Mucosa of stomach (tissue), 1 donor: ENCODE data around the gene ELMO1.

ENCODE experiments used
- H3K27me3 ChIP-seq: one replicate; pipeline ENCODE4 v1.7.0; 2013; ENCODE audit warnings: mild to moderate bottlenecking, low read length; ENCODE audit not compliant: control insufficient read depth, insufficient read depth
- H3K36me3 ChIP-seq: one replicate; pipeline ENCODE4 v1.7.0; 2013; ENCODE audit warnings: low read length; ENCODE audit not compliant: control insufficient read depth, insufficient read depth
- H3K4me1 ChIP-seq: one replicate; pipeline ENCODE4 v1.7.0; 2013; ENCODE audit warnings: mild to moderate bottlenecking, low read length; ENCODE audit not compliant: control insufficient read depth, insufficient read depth
- H3K4me3 ChIP-seq: one replicate; pipeline ENCODE4 v1.7.0; 2013; ENCODE audit warnings: low read length
- H3K9ac ChIP-seq: one replicate; pipeline ENCODE4 v1.7.0; 2013; ENCODE audit warnings: mild to moderate bottlenecking, low read length, moderate library complexity
- H3K9me3 ChIP-seq: one replicate; pipeline ENCODE4 v1.7.0; 2013; ENCODE audit warnings: mild to moderate bottlenecking, low read length, moderate library complexity; ENCODE audit not compliant: control insufficient read depth
- donor health status: Pancreatic carcinoma.

Gene ELMO1

DNA sequence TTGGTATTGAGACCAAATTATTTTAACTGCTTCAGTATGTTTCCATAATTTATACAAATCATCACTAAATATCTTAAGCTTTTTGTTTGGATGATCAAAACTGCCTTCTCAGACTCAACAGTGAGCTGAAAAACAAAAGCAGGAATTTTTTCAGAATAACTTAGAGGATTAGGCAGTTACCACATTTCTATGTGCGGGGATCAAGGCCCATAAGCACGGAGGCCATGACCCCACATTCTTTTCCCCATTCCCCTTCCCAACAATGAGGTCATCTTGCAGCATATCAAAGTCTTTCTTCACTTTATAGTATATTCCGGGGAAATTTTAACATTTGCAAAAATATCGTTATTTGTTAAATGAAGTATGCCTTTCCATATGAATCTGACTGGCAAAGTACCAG lies 125.8 kb downstream of the ELMO1 start:
- Histone ChIP-seq H3K4me1 (no peaks in the 10 kb centered on the region), H3K9me3 (no peaks in the 10 kb centered on the region), H3K9ac (no peak overlapping the region), H3K4me3 (no peak overlapping the region), H3K36me3 (no peaks in the 10 kb centered on the region), H3K27me3 (no peaks in the 10 kb centered on the region)

GRCh38 chr7:37320848-37321468 lies 127.7 kb downstream of the ELMO1 start:
- H3K9ac ChIP-seq = no peak overlapping the region
- H3K27me3 ChIP-seq = no peaks in the 10 kb centered on the region
- no peak overlapping the region for H3K4me3 ChIP-seq
- H3K4me1 ChIP-seq = no peaks in the 10 kb centered on the region
- no peaks in the 10 kb centered on the region for H3K36me3 ChIP-seq
- H3K9me3 ChIP-seq = no peaks in the 10 kb centered on the region

- no peaks in the 10 kb centered on the region for H3K36me3 ChIP-seq
- no peaks in the 10 kb centered on the region for H3K9me3 ChIP-seq
- H3K9ac ChIP-seq = no peak overlapping the region
- no peaks in the 10 kb centered on the region for H3K4me1 ChIP-seq
- H3K27me3 ChIP-seq = no peaks in the 10 kb centered on the region
- no peak overlapping the region for H3K4me3 ChIP-seq
Observed at GRCh38 chr7:37320140-37320847, 128.4 kb downstream of the ELMO1 start.

DNA sequence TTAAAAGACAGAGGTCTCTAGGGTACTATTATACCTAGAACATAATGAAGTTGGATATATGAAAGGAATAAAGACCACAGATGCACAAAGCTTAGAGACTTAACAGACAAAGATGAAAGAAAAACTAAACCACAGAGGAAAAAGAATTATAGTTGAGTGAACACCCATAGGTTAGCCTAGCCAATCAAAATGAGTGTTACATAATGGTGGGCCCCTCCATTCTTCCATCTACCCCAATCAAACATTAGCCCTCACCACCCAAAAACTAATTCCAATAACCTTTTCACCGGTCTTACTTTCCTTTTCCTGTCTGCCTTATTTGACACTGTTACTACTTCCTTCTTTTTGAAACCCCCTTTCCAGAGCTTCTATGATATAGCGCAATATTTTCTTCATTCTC lies 130.1 kb downstream of the ELMO1 start:
- Histone ChIP-seq H3K9me3 (no peaks in the 10 kb centered on the region), H3K9ac (no peak overlapping the region), H3K4me3 (no peak overlapping the region), H3K4me1 (no peaks in the 10 kb centered on the region), H3K27me3 (no peaks in the 10 kb centered on the region), H3K36me3 (no peaks in the 10 kb centered on the region)

DNA sequence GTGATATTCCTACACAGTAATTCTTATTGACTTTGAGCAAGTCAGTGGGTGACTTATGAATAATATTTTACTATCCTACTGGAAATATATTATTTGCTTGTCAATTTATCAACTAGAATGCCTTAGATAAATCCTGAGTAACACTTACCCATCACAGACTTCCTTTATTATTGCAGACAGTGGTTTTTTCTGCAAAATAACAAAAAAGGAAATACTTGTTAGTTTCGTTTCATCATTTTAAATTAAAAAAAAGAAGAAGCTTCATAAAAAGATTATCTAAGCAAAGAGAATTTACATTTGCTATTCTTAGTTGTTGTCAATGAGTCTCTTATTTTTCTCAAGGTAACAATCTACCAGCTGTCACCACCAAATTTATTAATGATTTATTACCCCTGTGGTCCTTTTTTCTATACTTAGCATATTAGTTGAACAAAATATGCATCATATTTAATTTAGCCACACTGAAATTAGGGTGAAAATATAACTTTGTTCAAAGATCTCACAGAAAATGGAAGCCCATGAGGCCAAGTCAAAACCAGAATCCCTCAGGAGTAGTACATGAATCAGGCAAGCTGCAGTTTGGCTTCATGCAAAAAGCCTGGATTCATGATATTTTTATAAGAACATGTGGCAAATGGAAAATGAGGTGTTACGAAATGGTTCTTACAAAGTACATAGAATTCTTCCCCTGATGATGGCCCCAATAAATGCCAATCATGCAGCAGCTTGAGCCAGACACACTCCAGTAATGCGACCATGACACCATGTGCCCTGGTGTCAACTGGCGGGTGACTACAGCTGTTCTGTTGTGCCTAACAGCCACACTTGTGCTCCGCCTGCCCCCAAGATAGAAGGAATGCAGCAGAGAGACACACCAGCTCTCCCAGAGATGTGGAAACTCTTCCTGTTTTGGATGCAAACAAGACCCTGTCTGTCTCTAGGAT lies 132.6 kb downstream of the ELMO1 start:
- H3K4me3 ChIP-seq = no peak overlapping the region
- no peak overlapping the region for H3K9ac ChIP-seq
- H3K27me3 ChIP-seq = no peaks in the 10 kb centered on the region
- no peaks in the 10 kb centered on the region for H3K4me1 ChIP-seq
- H3K36me3 ChIP-seq = no peaks in the 10 kb centered on the region
- no peaks in the 10 kb centered on the region for H3K9me3 ChIP-seq

- Histone ChIP-seq H3K36me3 (no peaks in the 10 kb centered on the region), H3K4me3 (no peak overlapping the region), H3K9ac (no peak overlapping the region), H3K9me3 (no peaks in the 10 kb centered on the region), H3K4me1 (no peaks in the 10 kb centered on the region), H3K27me3 (no peaks in the 10 kb centered on the region)
Observed at GRCh38 chr7:37312608-37313007, 136.1 kb downstream of the ELMO1 start.

GRCh38 chr7:37311355-37311754 lies 137.3 kb downstream of the ELMO1 start:
- no peaks in the 10 kb centered on the region for H3K27me3 ChIP-seq
- no peaks in the 10 kb centered on the region for H3K9me3 ChIP-seq
- no peak overlapping the region for H3K9ac ChIP-seq
- H3K36me3 ChIP-seq = no peaks in the 10 kb centered on the region
- no peak overlapping the region for H3K4me3 ChIP-seq
- H3K4me1 ChIP-seq = no peaks in the 10 kb centered on the region

DNA sequence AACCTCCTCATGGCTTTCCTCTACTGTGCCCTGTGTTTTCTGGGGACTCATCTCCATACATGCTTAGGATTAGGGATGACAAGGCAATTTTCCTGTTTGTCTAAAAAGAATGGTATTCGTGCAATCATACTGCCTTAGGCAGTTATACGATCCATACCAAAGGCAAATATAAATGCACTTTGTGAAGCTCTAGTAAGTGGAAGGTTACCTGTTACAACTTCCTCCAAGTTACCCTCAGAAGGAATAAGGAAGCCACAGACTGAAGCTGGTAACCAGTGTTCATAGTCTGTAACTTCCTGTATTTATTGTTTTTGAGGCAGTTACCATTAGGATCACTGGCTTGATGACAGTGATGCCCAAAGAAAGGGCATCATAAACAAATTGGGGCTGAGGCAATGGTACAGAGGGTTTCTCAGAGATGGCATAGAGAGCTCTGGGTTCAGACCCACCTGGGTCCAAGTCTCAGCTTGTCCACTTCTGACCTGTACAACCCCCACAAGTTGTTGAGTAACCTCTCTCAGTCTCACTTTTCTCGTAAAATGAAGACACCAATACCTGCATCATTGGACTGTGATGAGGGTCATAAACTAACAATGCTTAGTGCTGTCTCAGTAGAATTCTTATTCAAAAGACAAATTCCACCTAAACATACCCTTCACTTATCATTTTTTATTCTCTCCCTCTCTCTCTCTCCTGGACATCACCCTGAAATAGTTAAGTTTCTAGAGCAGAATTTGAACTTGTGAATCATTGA lies 138.2 kb downstream of the ELMO1 start:
- no peaks in the 10 kb centered on the region for H3K9me3 ChIP-seq
- H3K4me1 ChIP-seq = no peaks in the 10 kb centered on the region
- no peaks in the 10 kb centered on the region for H3K27me3 ChIP-seq
- no peaks in the 10 kb centered on the region for H3K36me3 ChIP-seq
- no peak overlapping the region for H3K9ac ChIP-seq
- H3K4me3 ChIP-seq = no peak overlapping the region

DNA sequence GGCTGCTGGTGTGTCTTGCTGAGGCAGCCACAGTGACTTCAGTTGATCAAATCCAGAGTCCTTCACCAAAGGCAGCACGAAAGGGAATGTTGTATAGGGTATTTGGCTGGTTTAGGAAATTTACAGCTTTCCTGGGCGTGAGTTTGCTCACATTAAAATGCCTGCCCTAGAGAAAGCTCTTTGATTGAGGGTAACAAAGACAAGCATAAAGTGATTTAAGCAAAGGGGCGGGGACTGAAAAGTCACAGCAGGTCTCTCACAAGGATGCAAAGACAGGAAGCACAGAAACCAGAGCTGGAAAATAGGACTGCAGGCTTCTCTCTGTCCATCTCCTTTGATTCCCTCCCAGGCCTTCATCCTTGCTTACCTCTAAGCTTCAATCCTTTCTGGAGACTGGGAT lies 139.2 kb downstream of the ELMO1 start:
- H3K4me1 ChIP-seq = no peaks in the 10 kb centered on the region
- H3K9ac ChIP-seq = no peak overlapping the region
- no peaks in the 10 kb centered on the region for H3K9me3 ChIP-seq
- no peaks in the 10 kb centered on the region for H3K36me3 ChIP-seq
- H3K27me3 ChIP-seq = no peaks in the 10 kb centered on the region
- no peak overlapping the region for H3K4me3 ChIP-seq

GRCh38 chr7:37304921-37305320 lies 143.7 kb downstream of the ELMO1 start:
- Histone ChIP-seq H3K4me3 (no peak overlapping the region), H3K4me1 (no peaks in the 10 kb centered on the region), H3K27me3 (no peaks in the 10 kb centered on the region), H3K9ac (no peak overlapping the region), H3K36me3 (no peaks in the 10 kb centered on the region), H3K9me3 (no peaks in the 10 kb centered on the region)

DNA sequence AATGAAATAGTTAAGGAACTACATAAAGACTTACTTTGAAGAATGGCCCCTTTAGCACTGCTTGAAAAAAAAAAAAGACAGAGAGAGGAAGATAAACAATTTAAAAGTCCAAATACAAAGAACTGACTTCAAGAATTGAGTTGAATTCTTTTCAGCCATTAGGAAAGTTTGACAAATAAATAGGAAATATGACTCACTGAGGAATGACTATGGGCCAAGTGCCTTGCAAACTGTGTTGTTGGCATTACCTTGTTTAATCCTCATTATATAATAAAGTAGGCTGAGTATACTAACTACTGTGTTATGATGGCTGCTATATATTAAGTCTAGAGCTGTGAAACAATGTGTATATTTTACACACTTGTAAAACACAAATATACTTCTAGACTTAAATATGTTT lies 151.1 kb downstream of the ELMO1 start:
- no peaks in the 10 kb centered on the region for H3K9me3 ChIP-seq
- H3K36me3 ChIP-seq = no peaks in the 10 kb centered on the region
- no peak overlapping the region for H3K4me3 ChIP-seq
- H3K27me3 ChIP-seq = no peaks in the 10 kb centered on the region
- H3K4me1 ChIP-seq = no peaks in the 10 kb centered on the region
- H3K9ac ChIP-seq = no peak overlapping the region
